BJ (cell line): ENCODE data around the gene TMEM51. TPM values are rescaled to one million over a fixed set of nuclear protein-coding genes. Genes with fewer than 3 reads are reported as not detected.

ENCODE experiments used
- CTCF ChIA-PET: fragments of 350-600 bp; formaldehyde crosslinking; extraction: SDS; loops from one replicate; lab custom pipeline; 2021; ENCODE audit warnings: antibody characterized with exemption, inconsistent platforms; lab: Yijun Ruan, JAX
- POLR2A ChIA-PET: fragments of 300-600 bp; sonication (Branson Sonifier 250); formaldehyde crosslinking; extraction: SDS; loops from one replicate; lab custom pipeline; 2021; ENCODE audit warnings: antibody characterized with exemption; lab: Charles Lee
- DNase-seq: peaks from one replicate; pipeline ENCODE4 v3.0.0-alpha.2; 2011; ENCODE audit warnings: low read depth
- H3K27me3 ChIP-seq: 2 replicates; pipeline ENCODE4 v1.6.0; 2011; ENCODE audit warnings: low read length; ENCODE audit not compliant: control insufficient read depth, insufficient read depth
- H3K36me3 ChIP-seq: 2 replicates; pipeline ENCODE4 v1.5.1; 2011; ENCODE audit warnings: low read length; ENCODE audit not compliant: control insufficient read depth, insufficient read depth
- H3K4me3 ChIP-seq: 2 replicates; pipeline ENCODE4 v1.5.1; 2011; ENCODE audit warnings: low read depth, mild to moderate bottlenecking, control low read depth, low read length
- polyA plus RNA-seq: library from polyadenylated mRNA; depleted of rRNA; stranded (reverse); fragments of >200 nt; gene quantifications from 2 replicates; pipeline ENCODE4 v1.2.3, GENCODE V29; 2011
- TF ChIP-seq, protein P1 (sequence below): IDR thresholded peaks from 2 replicates; pipeline ENCODE4 v1.5.1; 2011; ENCODE audit warnings: low read depth, mild to moderate bottlenecking, control low read depth, inconsistent platforms, low read length, moderate library complexity; ENCODE audit not compliant: insufficient read depth

TMEM51 gene
- polyA plus RNA-seq, 1 experiment = 2.0 TPM

DNA sequence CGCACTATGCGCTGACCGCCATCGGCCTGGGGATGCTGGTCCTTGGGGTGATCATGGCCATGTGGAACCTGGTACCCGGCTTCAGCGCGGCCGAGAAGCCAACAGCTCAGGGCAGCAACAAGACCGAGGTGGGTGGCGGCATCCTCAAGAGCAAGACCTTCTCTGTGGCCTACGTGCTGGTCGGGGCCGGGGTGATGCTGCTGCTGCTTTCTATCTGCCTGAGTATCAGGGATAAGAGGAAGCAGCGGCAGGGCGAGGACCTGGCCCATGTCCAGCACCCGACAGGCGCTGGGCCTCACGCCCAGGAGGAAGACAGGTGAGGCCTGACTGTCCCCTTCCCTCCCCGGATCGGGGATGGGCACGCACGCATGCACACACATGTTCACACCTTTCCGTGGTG, 61.6 kb downstream of the TMEM51 start:
- H3K36me3 ChIP-seq = no peaks in the 10 kb centered on the region
- TF ChIP-seq, protein P1, sequence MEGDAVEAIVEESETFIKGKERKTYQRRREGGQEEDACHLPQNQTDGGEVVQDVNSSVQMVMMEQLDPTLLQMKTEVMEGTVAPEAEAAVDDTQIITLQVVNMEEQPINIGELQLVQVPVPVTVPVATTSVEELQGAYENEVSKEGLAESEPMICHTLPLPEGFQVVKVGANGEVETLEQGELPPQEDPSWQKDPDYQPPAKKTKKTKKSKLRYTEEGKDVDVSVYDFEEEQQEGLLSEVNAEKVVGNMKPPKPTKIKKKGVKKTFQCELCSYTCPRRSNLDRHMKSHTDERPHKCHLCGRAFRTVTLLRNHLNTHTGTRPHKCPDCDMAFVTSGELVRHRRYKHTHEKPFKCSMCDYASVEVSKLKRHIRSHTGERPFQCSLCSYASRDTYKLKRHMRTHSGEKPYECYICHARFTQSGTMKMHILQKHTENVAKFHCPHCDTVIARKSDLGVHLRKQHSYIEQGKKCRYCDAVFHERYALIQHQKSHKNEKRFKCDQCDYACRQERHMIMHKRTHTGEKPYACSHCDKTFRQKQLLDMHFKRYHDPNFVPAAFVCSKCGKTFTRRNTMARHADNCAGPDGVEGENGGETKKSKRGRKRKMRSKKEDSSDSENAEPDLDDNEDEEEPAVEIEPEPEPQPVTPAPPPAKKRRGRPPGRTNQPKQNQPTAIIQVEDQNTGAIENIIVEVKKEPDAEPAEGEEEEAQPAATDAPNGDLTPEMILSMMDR = no peak
- H3K4me3 ChIP-seq = no peak overlapping the region
- DNase-seq = no peak
- POLR2A ChIA-PET = no interaction called here
- CTCF ChIA-PET = interaction anchor here (0.6 to 1.8 kb wide), 4 partner anchors 10 to 62 kb away, joined by 3 to 6 read pairs (median 3); no protein-coding TSS in a partner anchor
- 0 out of 2 replicates have a peak, but pooled peaks cover 2% of the 10 kb centered on the region for H3K27me3 ChIP-seq

DNA sequence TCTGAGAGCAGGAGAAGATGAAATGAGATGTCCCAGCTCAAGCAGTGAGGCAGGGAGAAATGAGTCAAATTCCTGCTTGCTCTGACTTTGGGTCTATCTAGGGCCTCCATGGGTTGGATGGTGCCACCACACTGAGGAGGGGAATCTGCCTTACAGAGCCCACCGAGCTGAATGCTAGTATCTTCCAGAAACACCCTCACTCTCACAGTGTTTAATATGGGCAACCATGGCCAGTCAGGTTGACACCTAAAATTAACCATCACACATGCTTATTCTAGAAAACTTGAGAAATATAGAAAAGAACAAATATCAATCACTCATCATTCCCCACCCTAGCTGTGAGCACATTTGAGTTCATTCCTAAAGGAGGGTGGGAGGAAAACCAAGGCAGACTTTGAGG, 64.1 kb downstream of the TMEM51 start:
- TF ChIP-seq, protein P1 = no peak
- DNase-seq = no peak
- CTCF ChIA-PET = no interaction called here
- no peaks in the 10 kb centered on the region for H3K27me3 ChIP-seq
- H3K36me3 ChIP-seq = no peaks in the 10 kb centered on the region
- no peak overlapping the region for H3K4me3 ChIP-seq
- POLR2A ChIA-PET = no interaction called here

DNA sequence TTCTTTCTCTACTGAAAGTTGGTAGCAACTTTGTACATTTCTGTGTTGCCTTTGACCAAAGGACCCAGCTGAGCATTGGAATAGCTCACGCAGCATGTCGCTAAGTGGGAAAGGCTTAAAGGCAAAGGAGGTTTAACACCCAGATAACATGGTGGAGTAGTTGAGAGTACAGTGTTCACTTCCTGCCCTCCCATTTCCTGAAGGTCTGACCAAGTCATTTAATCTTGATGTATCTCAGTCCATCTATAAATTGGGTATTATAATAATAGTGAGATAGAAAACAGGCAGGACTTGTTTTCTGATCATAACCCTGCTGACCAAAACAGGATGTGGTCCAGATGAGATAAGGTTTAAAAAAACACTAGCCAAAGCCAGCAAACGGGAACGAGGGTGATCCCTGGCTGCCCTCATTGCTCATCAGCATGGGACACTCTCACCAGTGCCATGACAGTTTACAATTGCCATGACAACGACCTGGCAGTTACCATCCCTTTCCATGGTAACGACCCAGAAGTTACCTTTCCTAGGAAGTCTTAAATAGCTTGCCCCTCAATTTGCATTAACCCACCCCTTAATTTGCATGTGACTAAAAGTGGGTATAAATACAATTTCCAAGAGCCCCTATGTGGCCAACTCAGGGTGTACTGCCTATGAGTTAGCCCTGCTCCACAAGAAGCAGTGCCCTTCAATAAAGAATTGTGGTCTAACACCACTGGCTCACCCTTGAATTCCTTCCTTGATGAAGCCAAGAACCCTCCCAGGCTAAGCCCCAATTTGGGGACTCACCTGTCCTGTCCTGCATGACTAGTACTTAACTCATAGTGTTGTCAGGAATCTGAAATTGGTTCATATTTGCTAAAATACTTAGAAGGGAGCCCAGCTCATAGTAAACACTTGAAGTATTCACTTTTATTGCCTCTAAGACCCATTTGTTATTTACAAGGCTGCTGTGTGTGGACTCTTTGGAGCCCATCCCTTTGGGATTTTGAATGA, 65.0 kb downstream of the TMEM51 start:
- ChIA-PET CTCF (no interaction called here), POLR2A (no interaction called here)
- no peak for DNase-seq
- Histone ChIP-seq H3K27me3 (no peaks in the 10 kb centered on the region), H3K4me3 (no peak overlapping the region), H3K36me3 (no peaks in the 10 kb centered on the region)
- TF ChIP-seq, protein P1 = no peak

DNA sequence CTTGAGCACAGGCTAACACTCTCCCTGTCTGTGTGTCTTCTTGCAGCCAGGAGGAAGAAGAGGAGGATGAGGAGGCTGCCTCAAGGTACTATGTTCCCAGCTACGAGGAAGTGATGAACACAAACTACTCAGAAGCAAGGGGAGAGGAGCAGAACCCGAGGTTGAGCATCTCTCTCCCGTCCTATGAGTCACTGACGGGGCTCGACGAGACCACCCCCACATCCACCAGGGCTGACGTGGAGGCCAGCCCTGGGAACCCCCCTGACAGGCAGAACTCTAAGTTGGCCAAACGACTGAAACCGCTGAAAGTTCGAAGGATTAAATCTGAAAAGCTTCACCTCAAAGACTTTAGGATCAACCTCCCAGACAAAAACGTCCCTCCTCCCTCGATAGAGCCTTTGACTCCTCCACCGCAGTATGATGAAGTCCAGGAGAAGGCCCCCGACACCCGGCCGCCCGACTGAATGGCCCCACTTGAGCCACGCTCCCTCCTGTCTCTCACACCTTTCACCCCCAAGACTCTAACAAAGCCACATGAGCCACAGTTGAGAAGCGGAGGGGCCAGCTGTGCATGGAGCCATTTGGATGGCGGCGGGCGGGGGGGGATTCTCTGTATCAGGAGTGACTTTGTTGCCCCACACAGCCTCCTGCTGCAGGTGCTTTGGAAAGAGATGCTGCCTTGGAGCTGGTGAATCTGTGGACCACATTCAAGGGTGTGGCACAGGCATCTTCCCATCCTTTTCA, 65.9 kb downstream of the TMEM51 start:
- TF ChIP-seq, protein P1 = no peak
- 0 out of 2 replicates have a peak, but pooled peaks cover 1% of the 10 kb centered on the region for H3K27me3 ChIP-seq
- POLR2A ChIA-PET = no interaction called here
- H3K36me3 ChIP-seq = no peaks in the 10 kb centered on the region
- CTCF ChIA-PET = no interaction called here
- no peak for DNase-seq
- H3K4me3 ChIP-seq = no peak overlapping the region

DNA sequence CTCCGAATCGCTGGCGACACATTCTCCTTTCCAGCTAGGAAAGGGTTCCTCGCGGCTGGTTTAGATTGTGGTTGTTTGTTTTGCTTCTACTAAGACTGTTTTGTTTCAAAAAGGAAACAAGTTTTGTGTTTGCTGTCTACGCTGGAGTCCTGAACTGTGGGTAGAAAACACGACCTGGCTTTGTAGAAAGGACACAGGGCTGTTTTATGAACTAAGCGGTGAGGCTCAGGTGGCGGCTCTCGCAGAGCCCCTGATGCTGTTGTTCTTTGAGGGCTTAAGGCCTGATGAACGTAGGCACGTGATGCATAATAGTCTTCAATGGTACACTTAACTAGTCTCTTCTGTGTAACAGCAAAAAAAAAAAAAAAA, 66.5 kb downstream of the TMEM51 start:
- POLR2A ChIA-PET = no interaction called here
- no peaks in the 10 kb centered on the region for H3K36me3 ChIP-seq
- DNase-seq = no peak
- CTCF ChIA-PET = interaction anchor here (0.6 kb wide), 1 partner anchor 9 kb away, joined by 3 read pairs; no protein-coding TSS in a partner anchor
- H3K4me3 ChIP-seq = no peak overlapping the region
- TF ChIP-seq, protein P1 = no peak
- 0 out of 2 replicates have a peak, but pooled peaks cover 1% of the 10 kb centered on the region for H3K27me3 ChIP-seq
